ENCODE data around the gene NCBP1. TPM values are rescaled to one million over a fixed set of nuclear protein-coding genes. Genes with fewer than 3 reads are reported as not detected.

Gene NCBP1
- total RNA-seq, 2 experiments from 2014 or later, result 50.7 to 53.5 TPM

GRCh38 chr9:97670586-97670985 is 37.0 kb downstream of the NCBP1 start:
- no peak overlapping the region for H3K27ac ChIP-seq (ENCODE audit: low read depth in 1 of 2, low read length in 2 of 2)
- H3K4me1 ChIP-seq (ENCODE audit: insufficient read depth, low read length), result no peaks in the 10 kb centered on the region
- DNase-seq (no peak), ATAC-seq (ENCODE audit: poor library complexity) (no peak)
- H3K9me3 ChIP-seq (ENCODE audit: control insufficient read depth in 1 of 2, insufficient read depth in 1 of 2, low read length in 2 of 2), result no peaks in the 10 kb centered on the region
- Mint-ChIP-seq H3K4me1 (ENCODE audit: low read depth) (peaks cover 19% of the 10 kb centered on the region), H3K4me3 (no peak overlapping the region), H3K27me3 (no peaks in the 10 kb centered on the region), H3K36me3 (ENCODE audit: low read depth) (peaks cover 97% of the 10 kb centered on the region), H3K9me3 (no peaks in the 10 kb centered on the region), H3K27ac (no peak overlapping the region)
- no peaks in the 10 kb centered on the region for H3K27me3 ChIP-seq (ENCODE audit: control insufficient read depth in 1 of 2, insufficient read depth in 2 of 2, low read length in 2 of 2)
- no peak overlapping the region for H3K4me3 ChIP-seq (ENCODE audit: low read length)
- POLR2A ChIA-PET, result interaction anchor here (0.6 kb wide), 1 partner anchor 353 kb away, joined by 3 read pairs; no protein-coding TSS in a partner anchor
- intact Hi-C loops (cut with DNase I, micrococcal nuclease), result no loop called here
- TF ChIP-seq CTCF (IDR thresholded peaks at IDR 0.05), result no peak
- H3K36me3 ChIP-seq (ENCODE audit: insufficient read depth, low read length), result peaks cover 98% of the 10 kb centered on the region
- CTCF ChIA-PET, result interaction anchor here (1.1 kb wide), 1 partner anchor 9 kb away, joined by 3 read pairs; no protein-coding TSS in a partner anchor

- ChIA-PET CTCF (interaction anchor here (0.8 kb wide), 1 partner anchor 8 kb away, joined by 3 read pairs; no protein-coding TSS in a partner anchor), POLR2A (interaction anchor here (1.2 kb wide), 1 partner anchor 24 kb away, joined by 3 read pairs; the partner anchor contains the start of gene XPA)
- peaks cover 12% of the 10 kb centered on the region for H3K4me1 Mint-ChIP-seq (ENCODE audit: low read depth)
- H3K27me3 Mint-ChIP-seq, result no peaks in the 10 kb centered on the region
- Histone ChIP-seq H3K9me3 (ENCODE audit: control insufficient read depth in 1 of 2, insufficient read depth in 1 of 2, low read length in 2 of 2) (no peaks in the 10 kb centered on the region), H3K36me3 (ENCODE audit: insufficient read depth, low read length) (peaks cover 91% of the 10 kb centered on the region), H3K4me3 (ENCODE audit: low read length) (no peak overlapping the region), H3K4me1 (ENCODE audit: insufficient read depth, low read length) (no peaks in the 10 kb centered on the region), H3K27me3 (ENCODE audit: control insufficient read depth in 1 of 2, insufficient read depth in 2 of 2, low read length in 2 of 2) (no peaks in the 10 kb centered on the region), H3K27ac (ENCODE audit: low read depth in 1 of 2, low read length in 2 of 2) (no peak overlapping the region)
- intact Hi-C loops (cut with DNase I, micrococcal nuclease), result no loop called here
- TF ChIP-seq CTCF (IDR thresholded peaks at IDR 0.05), result no peak
- H3K9me3 Mint-ChIP-seq, result no peaks in the 10 kb centered on the region
- H3K36me3 Mint-ChIP-seq (ENCODE audit: low read depth), result peaks cover 96% of the 10 kb centered on the region
- no peak overlapping the region for H3K27ac Mint-ChIP-seq
- ATAC-seq (ENCODE audit: poor library complexity), result no peak
- no peak overlapping the region for H3K4me3 Mint-ChIP-seq
- DNase-seq, result no peak
Observed at GRCh38 chr9:97672403-97672802, 38.8 kb downstream of the NCBP1 start.

GRCh38 chr9:97673922-97674321 is 40.3 kb downstream of the NCBP1 start:
- Mint-ChIP-seq H3K27ac (no peak overlapping the region), H3K36me3 (ENCODE audit: low read depth) (peaks cover 96% of the 10 kb centered on the region), H3K9me3 (no peaks in the 10 kb centered on the region), H3K4me3 (no peak overlapping the region), H3K4me1 (ENCODE audit: low read depth) (peaks cover 14% of the 10 kb centered on the region), H3K27me3 (no peaks in the 10 kb centered on the region)
- Histone ChIP-seq H3K27ac (ENCODE audit: low read depth in 1 of 2, low read length in 2 of 2) (no peak overlapping the region), H3K27me3 (ENCODE audit: control insufficient read depth in 1 of 2, insufficient read depth in 2 of 2, low read length in 2 of 2) (no peaks in the 10 kb centered on the region), H3K4me3 (ENCODE audit: low read length) (no peak overlapping the region), H3K9me3 (ENCODE audit: control insufficient read depth in 1 of 2, insufficient read depth in 1 of 2, low read length in 2 of 2) (no peaks in the 10 kb centered on the region), H3K36me3 (ENCODE audit: insufficient read depth, low read length) (peaks cover 82% of the 10 kb centered on the region), H3K4me1 (ENCODE audit: insufficient read depth, low read length) (no peaks in the 10 kb centered on the region)
- no peak for DNase-seq
- ChIA-PET CTCF (interaction anchor here (0.8 kb wide), 1 partner anchor 11 kb away, joined by 3 read pairs; no protein-coding TSS in a partner anchor), POLR2A (interaction anchor here (1.5 kb wide), 1 partner anchor 40 kb away, joined by 5 read pairs; the partner anchor contains the start of genes NCBP1 and TSTD2)
- intact Hi-C loops (cut with DNase I, micrococcal nuclease), result no loop called here
- ATAC-seq (ENCODE audit: poor library complexity), result no peak
- TF ChIP-seq CTCF (IDR thresholded peaks at IDR 0.05), result no peak
